ENCODE measurements around the gene ESR1. TPM values are rescaled to one million over a fixed set of nuclear protein-coding genes. Genes with fewer than 3 reads are reported as not detected.

Gene ESR1
- total RNA-seq: under 0.01 TPM in 1 of 2 replicates, not detected in the other

DNA sequence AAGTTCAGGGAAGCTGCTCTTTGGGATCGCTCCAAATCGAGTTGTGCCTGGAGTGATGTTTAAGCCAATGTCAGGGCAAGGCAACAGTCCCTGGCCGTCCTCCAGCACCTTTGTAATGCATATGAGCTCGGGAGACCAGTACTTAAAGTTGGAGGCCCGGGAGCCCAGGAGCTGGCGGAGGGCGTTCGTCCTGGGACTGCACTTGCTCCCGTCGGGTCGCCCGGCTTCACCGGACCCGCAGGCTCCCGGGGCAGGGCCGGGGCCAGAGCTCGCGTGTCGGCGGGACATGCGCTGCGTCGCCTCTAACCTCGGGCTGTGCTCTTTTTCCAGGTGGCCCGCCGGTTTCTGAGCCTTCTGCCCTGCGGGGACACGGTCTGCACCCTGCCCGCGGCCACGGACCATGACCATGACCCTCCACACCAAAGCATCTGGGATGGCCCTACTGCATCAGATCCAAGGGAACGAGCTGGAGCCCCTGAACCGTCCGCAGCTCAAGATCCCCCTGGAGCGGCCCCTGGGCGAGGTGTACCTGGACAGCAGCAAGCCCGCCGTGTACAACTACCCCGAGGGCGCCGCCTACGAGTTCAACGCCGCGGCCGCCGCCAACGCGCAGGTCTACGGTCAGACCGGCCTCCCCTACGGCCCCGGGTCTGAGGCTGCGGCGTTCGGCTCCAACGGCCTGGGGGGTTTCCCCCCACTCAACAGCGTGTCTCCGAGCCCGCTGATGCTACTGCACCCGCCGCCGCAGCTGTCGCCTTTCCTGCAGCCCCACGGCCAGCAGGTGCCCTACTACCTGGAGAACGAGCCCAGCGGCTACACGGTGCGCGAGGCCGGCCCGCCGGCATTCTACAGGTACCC lies at the start of gene ESR1:
ESR1 (plus strand) TSS at position 170 of the 858 bp plus-strand sequence; CDS start at position 401, 231 bp downstream.

